ENCODE results near the gene VPS72.

Gene VPS72

DNA sequence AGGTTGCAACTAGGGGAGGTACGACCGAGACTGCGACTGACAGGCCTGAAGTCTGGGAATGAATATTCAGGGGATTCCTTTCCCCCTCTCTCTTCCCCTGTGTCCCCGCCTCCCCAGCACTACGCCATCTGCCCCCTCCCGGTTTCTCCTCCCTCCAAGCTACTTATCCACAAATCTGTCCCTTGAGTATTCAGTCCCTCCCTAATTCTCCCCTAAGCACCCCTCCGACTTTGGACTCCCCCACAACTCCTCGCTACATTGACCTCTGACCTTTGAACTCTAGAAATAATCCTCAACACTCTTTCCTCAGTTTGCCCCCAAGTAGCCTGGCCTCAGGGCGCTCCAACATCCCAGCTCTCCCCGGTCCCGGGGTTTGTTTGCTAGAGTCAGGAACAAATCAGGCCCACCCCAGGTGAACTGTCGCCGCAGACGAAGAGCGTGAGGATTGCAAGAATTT is 24.7 kb downstream of the VPS72 start:
- peaks cover 7% of the 10 kb centered on the region for H3K36me3 ChIP-seq (ENCODE audit: control insufficient read depth, insufficient read depth, low read length)
- H3K4me1 ChIP-seq (ENCODE audit: control insufficient read depth, insufficient read depth, low read length): peaks cover 16% of the 10 kb centered on the region
- H3K27ac ChIP-seq (ENCODE audit: insufficient read depth, low read depth, low read length, poor library complexity, severe bottlenecking): peak overlapping the region; percentile 72
- WGBS, 2 experiments: 3% methylated on average over 15 of the region's 15 CpGs
- H3K27me3 ChIP-seq (ENCODE audit: control insufficient read depth, insufficient read depth, low read length, poor library complexity, severe bottlenecking): no peaks in the 10 kb centered on the region
- H3K9me3 ChIP-seq (ENCODE audit: control insufficient read depth, low read length): no peaks in the 10 kb centered on the region
- peak overlapping the region; percentile 95 for H3K4me3 ChIP-seq (ENCODE audit: insufficient read depth, low read depth, low read length)

GRCh38 chr1:151164732-151165280 is 25.2 kb downstream of the VPS72 start:
- Histone ChIP-seq H3K27me3 (ENCODE audit: control insufficient read depth, insufficient read depth, low read length, poor library complexity, severe bottlenecking) (no peaks in the 10 kb centered on the region), H3K9me3 (ENCODE audit: control insufficient read depth, low read length) (no peaks in the 10 kb centered on the region), H3K36me3 (ENCODE audit: control insufficient read depth, insufficient read depth, low read length) (peaks cover 7% of the 10 kb centered on the region), H3K4me3 (ENCODE audit: insufficient read depth, low read depth, low read length) (peak overlapping the region; percentile 95), H3K27ac (ENCODE audit: insufficient read depth, low read depth, low read length, poor library complexity, severe bottlenecking) (peak overlapping the region; percentile 9), H3K4me1 (ENCODE audit: control insufficient read depth, insufficient read depth, low read length) (peaks cover 16% of the 10 kb centered on the region)
- WGBS, 2 experiments: 39 to 40% methylated on average over 11 of the region's 11 CpGs

DNA sequence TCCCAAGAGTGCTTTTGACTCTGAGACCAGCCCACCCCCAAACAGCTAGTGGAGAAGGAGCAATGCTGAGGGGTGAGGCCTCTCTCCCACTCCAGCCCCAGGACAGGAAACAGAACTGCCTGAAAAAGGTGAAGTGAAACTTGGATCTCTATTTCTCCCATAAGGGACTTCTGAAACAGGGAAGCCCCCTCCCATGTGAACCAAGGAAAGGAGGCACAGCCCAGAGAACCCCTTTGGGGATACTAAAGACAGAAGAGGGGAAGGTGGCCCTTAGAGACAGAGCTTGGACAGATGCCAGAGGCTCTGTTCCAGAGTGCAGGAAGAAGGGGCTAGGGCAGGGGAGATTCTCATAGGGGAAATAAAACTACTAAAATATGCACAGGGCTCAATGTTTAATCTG is 30.6 kb downstream of the VPS72 start:
- Histone ChIP-seq H3K27ac (ENCODE audit: insufficient read depth, low read depth, low read length, poor library complexity, severe bottlenecking) (no peak overlapping the region), H3K9me3 (ENCODE audit: control insufficient read depth, low read length) (no peaks in the 10 kb centered on the region), H3K36me3 (ENCODE audit: control insufficient read depth, insufficient read depth, low read length) (peaks cover 15% of the 10 kb centered on the region)

DNA sequence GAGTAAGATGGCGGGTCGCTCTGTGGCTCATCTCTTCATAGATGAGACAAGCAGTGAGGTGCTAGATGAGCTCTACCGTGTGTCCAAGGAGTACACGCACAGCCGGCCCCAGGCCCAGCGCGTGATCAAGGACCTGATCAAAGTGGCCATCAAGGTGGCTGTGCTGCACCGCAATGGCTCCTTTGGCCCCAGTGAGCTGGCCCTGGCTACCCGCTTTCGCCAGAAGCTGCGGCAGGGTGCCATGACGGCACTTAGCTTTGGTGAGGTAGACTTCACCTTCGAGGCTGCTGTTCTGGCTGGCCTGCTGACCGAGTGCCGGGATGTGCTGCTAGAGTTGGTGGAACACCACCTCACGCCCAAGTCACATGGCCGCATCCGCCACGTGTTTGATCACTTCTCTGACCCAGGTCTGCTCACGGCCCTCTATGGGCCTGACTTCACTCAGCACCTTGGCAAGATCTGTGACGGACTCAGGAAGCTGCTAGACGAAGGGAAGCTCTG is 31.2 kb downstream of the VPS72 start:
- Histone ChIP-seq H3K27ac (ENCODE audit: insufficient read depth, low read depth, low read length, poor library complexity, severe bottlenecking) (no peak overlapping the region), H3K36me3 (ENCODE audit: control insufficient read depth, insufficient read depth, low read length) (peaks cover 15% of the 10 kb centered on the region), H3K9me3 (ENCODE audit: control insufficient read depth, low read length) (no peaks in the 10 kb centered on the region), H3K4me1 (ENCODE audit: control insufficient read depth, insufficient read depth, low read length) (no peaks in the 10 kb centered on the region), H3K27me3 (ENCODE audit: control insufficient read depth, insufficient read depth, low read length, poor library complexity, severe bottlenecking) (no peaks in the 10 kb centered on the region), H3K4me3 (ENCODE audit: insufficient read depth, low read depth, low read length) (no peak overlapping the region)
- WGBS, 2 experiments: 93 to 95% methylated on average over 22 of the region's 22 CpGs

More for the DNA sequence above, 30.6 kb downstream of the VPS72 start:
- Histone ChIP-seq H3K4me1 (ENCODE audit: control insufficient read depth, insufficient read depth, low read length) (peaks cover 5% of the 10 kb centered on the region), H3K4me3 (ENCODE audit: insufficient read depth, low read depth, low read length) (no peak overlapping the region), H3K27me3 (ENCODE audit: control insufficient read depth, insufficient read depth, low read length, poor library complexity, severe bottlenecking) (no peaks in the 10 kb centered on the region)

DNA sequence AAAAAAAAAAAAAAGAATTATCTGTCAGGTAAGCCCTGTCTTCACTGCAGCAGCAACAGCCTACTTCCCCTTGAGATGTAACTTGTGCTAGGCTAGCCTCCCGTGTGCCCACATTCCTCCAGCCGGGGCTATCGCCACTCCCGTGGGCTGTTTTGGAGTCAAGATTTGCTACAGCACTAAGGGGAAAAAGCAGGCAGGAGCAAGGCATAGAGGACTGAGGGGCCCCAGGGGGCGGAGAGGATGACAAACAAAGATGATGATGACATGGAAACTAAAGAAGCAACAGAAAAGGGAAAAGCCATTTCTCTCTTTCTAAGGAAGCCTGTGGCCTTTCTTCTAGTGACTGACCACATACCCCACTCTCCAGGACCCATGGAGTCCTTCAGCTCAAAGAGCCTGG is 31.7 kb downstream of the VPS72 start:
- Histone ChIP-seq H3K27ac (ENCODE audit: insufficient read depth, low read depth, low read length, poor library complexity, severe bottlenecking) (no peak overlapping the region), H3K9me3 (ENCODE audit: control insufficient read depth, low read length) (no peaks in the 10 kb centered on the region), H3K4me3 (ENCODE audit: insufficient read depth, low read depth, low read length) (no peak overlapping the region), H3K27me3 (ENCODE audit: control insufficient read depth, insufficient read depth, low read length, poor library complexity, severe bottlenecking) (no peaks in the 10 kb centered on the region), H3K4me1 (ENCODE audit: control insufficient read depth, insufficient read depth, low read length) (no peaks in the 10 kb centered on the region), H3K36me3 (ENCODE audit: control insufficient read depth, insufficient read depth, low read length) (peaks cover 15% of the 10 kb centered on the region)
- 93 to 96% methylated on average over 5 of the region's 5 CpGs for WGBS, 2 experiments

DNA sequence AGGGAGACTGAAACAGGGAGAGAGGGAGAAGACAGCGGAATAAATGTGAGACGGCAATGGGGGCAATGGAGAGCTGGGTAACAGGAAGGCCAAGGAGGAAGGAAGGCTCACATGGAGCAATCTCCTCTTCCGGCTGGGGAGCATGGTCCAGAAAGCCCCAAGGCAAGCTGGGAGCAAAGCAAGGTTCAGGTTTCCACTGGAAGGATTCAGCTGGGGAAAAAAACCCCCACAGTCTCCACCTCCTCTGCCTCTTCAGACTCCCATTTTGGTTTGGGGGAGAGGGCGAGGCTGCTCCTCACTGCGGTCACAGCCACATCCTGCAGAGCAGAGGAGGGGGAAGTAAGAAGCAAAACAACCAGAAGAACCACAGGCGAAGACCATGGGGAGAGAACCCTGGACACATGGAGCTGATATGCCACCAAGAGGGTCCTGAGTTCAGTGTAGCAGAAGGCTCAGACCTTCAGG is 32.9 kb downstream of the VPS72 start:
- 92 to 93% methylated on average over 6 of the region's 6 CpGs for WGBS, 2 experiments

GRCh38 chr1:151156515-151156819 is 33.5 kb downstream of the VPS72 start, which contains the start of gene TNFAIP8L2:
Gene TNFAIP8L2, plus strand, starts transcription at chr1:151156649. Its CDS starts 2,049 bp downstream, at chr1:151158698.
- 64 to 67% methylated on average over 4 of the region's 4 CpGs for WGBS, 2 experiments
- H3K27ac ChIP-seq (ENCODE audit: insufficient read depth, low read depth, low read length, poor library complexity, severe bottlenecking): no peak within 1 kb of the TSS
- no peaks in the 10 kb centered on the region for H3K4me1 ChIP-seq (ENCODE audit: control insufficient read depth, insufficient read depth, low read length)

More for the DNA sequence above, 32.9 kb downstream of the VPS72 start:
- Histone ChIP-seq H3K27ac (ENCODE audit: insufficient read depth, low read depth, low read length, poor library complexity, severe bottlenecking) (no peak overlapping the region), H3K4me3 (ENCODE audit: insufficient read depth, low read depth, low read length) (no peak overlapping the region), H3K27me3 (ENCODE audit: control insufficient read depth, insufficient read depth, low read length, poor library complexity, severe bottlenecking) (no peaks in the 10 kb centered on the region), H3K9me3 (ENCODE audit: control insufficient read depth, low read length) (no peaks in the 10 kb centered on the region), H3K4me1 (ENCODE audit: control insufficient read depth, insufficient read depth, low read length) (no peaks in the 10 kb centered on the region), H3K36me3 (ENCODE audit: control insufficient read depth, insufficient read depth, low read length) (peaks cover 15% of the 10 kb centered on the region)

DNA sequence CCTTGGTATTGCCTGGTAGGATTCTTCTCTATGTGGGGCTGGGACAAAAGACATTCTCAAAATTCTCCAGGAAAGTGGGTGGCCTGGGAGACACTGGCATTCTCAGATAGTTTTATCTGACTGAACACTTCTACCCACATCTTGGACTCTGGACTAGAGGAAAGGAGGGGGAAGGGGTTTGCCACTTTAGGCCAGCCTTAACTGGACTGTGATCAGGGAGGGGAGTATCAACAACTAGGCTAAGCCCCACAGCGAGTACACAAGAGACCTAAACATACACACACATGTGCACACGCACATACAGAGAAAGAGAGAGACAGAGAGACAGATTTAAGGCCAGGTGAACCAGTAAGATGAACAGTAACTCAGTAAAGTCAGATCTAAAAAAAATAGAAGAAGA is 42.3 kb downstream of the VPS72 start:
- Histone ChIP-seq H3K27me3 (ENCODE audit: control insufficient read depth, insufficient read depth, low read length, poor library complexity, severe bottlenecking) (peaks cover 23% of the 10 kb centered on the region), H3K9me3 (ENCODE audit: control insufficient read depth, low read length) (no peaks in the 10 kb centered on the region), H3K36me3 (ENCODE audit: control insufficient read depth, insufficient read depth, low read length) (no peaks in the 10 kb centered on the region), H3K4me3 (ENCODE audit: insufficient read depth, low read depth, low read length) (no peak overlapping the region), H3K27ac (ENCODE audit: insufficient read depth, low read depth, low read length, poor library complexity, severe bottlenecking) (no peak overlapping the region), H3K4me1 (ENCODE audit: control insufficient read depth, insufficient read depth, low read length) (peaks cover 14% of the 10 kb centered on the region)
- 91% methylated on average over 1 of the region's 2 CpGs; no CpG with 5 or more reads in 1 of the 2 experiments for WGBS, 2 experiments

More at GRCh38 chr1:151156515-151156819, 33.5 kb downstream of the VPS72 start, which contains the start of gene TNFAIP8L2:
- H3K9me3 ChIP-seq (ENCODE audit: control insufficient read depth, low read length): no peaks in the 10 kb centered on the region
- no peaks in the 10 kb centered on the region for H3K27me3 ChIP-seq (ENCODE audit: control insufficient read depth, insufficient read depth, low read length, poor library complexity, severe bottlenecking)
- H3K36me3 ChIP-seq (ENCODE audit: control insufficient read depth, insufficient read depth, low read length): peaks cover 10% of the 10 kb centered on the region
- no peak within 1 kb of the TSS for H3K4me3 ChIP-seq (ENCODE audit: insufficient read depth, low read depth, low read length)

GRCh38 chr1:151147132-151147503 is 42.9 kb downstream of the VPS72 start:
- H3K27ac ChIP-seq (ENCODE audit: insufficient read depth, low read depth, low read length, poor library complexity, severe bottlenecking): no peak overlapping the region
- 4 to 7% methylated on average over 6 to 7 of the region's 7 CpGs for WGBS, 2 experiments
- peaks cover 14% of the 10 kb centered on the region for H3K4me1 ChIP-seq (ENCODE audit: control insufficient read depth, insufficient read depth, low read length)
- H3K36me3 ChIP-seq (ENCODE audit: control insufficient read depth, insufficient read depth, low read length): no peaks in the 10 kb centered on the region
- H3K9me3 ChIP-seq (ENCODE audit: control insufficient read depth, low read length): no peaks in the 10 kb centered on the region
- peak overlapping the region; percentile 88 for H3K4me3 ChIP-seq (ENCODE audit: insufficient read depth, low read depth, low read length)
- peaks cover 23% of the 10 kb centered on the region for H3K27me3 ChIP-seq (ENCODE audit: control insufficient read depth, insufficient read depth, low read length, poor library complexity, severe bottlenecking)

DNA sequence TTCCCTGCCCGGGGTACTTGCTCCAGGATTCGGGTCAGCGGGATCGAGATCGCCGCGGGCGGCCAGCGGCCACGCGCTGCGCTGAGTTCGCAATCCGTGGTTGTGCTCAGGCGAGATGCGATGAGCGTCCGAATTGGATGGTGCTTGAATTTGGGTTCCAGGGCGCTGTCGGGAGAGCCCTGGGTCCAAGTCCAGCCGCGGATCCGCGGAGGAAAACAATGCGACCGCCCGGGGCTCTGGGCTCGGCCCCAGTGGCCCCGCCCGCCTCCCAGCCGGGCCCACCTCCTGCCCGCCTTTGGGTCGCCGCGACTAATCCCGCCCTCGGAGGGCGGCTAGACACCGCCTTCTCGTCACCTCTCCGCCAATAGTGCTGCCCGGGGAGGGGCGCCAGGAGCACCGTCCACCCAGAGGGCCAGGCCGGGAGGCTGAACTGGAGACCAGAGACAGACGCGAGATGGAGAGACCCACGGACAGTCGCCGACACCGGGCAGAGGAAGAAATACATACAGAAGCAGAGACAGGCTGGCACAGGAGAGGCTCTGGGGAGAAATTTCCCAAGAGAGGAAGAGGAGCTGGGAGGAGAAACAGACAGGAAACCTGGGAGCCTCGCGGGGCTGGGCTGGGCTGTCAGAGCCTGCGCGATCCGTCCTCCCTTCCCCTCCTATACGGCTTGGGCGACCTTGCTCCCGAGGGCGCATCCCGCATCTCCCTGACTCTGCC is 43.4 kb downstream of the VPS72 start, which contains the start of gene SEMA6C:
SEMA6C (minus strand) TSS at position 220 of the 720 bp plus-strand sequence. CDS start 4,010 bp downstream, outside the sequence.
- peaks cover 23% of the 10 kb centered on the region for H3K27me3 ChIP-seq (ENCODE audit: control insufficient read depth, insufficient read depth, low read length, poor library complexity, severe bottlenecking)
- H3K27ac ChIP-seq (ENCODE audit: insufficient read depth, low read depth, low read length, poor library complexity, severe bottlenecking): no peak within 1 kb of the TSS
- no peaks in the 10 kb centered on the region for H3K36me3 ChIP-seq (ENCODE audit: control insufficient read depth, insufficient read depth, low read length)
- WGBS, 2 experiments: 0 to 1% methylated on average over 61 of the region's 61 CpGs
- peaks cover 14% of the 10 kb centered on the region for H3K4me1 ChIP-seq (ENCODE audit: control insufficient read depth, insufficient read depth, low read length)
- peak within 1 kb of the TSS; percentile 88 for H3K4me3 ChIP-seq (ENCODE audit: insufficient read depth, low read depth, low read length)
- no peaks in the 10 kb centered on the region for H3K9me3 ChIP-seq (ENCODE audit: control insufficient read depth, low read length)

Measured in ectodermal cell (in vitro differentiated cells).